ENCODE data around the gene MAPKAP1.

- TF ChIP-seq, protein P1, sequence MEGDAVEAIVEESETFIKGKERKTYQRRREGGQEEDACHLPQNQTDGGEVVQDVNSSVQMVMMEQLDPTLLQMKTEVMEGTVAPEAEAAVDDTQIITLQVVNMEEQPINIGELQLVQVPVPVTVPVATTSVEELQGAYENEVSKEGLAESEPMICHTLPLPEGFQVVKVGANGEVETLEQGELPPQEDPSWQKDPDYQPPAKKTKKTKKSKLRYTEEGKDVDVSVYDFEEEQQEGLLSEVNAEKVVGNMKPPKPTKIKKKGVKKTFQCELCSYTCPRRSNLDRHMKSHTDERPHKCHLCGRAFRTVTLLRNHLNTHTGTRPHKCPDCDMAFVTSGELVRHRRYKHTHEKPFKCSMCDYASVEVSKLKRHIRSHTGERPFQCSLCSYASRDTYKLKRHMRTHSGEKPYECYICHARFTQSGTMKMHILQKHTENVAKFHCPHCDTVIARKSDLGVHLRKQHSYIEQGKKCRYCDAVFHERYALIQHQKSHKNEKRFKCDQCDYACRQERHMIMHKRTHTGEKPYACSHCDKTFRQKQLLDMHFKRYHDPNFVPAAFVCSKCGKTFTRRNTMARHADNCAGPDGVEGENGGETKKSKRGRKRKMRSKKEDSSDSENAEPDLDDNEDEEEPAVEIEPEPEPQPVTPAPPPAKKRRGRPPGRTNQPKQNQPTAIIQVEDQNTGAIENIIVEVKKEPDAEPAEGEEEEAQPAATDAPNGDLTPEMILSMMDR (IDR thresholded peaks at IDR 0.05; ENCODE audit: poor library complexity, severe bottlenecking): no peak
- TF ChIP-seq, protein P2, sequence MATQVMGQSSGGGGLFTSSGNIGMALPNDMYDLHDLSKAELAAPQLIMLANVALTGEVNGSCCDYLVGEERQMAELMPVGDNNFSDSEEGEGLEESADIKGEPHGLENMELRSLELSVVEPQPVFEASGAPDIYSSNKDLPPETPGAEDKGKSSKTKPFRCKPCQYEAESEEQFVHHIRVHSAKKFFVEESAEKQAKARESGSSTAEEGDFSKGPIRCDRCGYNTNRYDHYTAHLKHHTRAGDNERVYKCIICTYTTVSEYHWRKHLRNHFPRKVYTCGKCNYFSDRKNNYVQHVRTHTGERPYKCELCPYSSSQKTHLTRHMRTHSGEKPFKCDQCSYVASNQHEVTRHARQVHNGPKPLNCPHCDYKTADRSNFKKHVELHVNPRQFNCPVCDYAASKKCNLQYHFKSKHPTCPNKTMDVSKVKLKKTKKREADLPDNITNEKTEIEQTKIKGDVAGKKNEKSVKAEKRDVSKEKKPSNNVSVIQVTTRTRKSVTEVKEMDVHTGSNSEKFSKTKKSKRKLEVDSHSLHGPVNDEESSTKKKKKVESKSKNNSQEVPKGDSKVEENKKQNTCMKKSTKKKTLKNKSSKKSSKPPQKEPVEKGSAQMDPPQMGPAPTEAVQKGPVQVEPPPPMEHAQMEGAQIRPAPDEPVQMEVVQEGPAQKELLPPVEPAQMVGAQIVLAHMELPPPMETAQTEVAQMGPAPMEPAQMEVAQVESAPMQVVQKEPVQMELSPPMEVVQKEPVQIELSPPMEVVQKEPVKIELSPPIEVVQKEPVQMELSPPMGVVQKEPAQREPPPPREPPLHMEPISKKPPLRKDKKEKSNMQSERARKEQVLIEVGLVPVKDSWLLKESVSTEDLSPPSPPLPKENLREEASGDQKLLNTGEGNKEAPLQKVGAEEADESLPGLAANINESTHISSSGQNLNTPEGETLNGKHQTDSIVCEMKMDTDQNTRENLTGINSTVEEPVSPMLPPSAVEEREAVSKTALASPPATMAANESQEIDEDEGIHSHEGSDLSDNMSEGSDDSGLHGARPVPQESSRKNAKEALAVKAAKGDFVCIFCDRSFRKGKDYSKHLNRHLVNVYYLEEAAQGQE (IDR thresholded peaks at IDR 0.05; ENCODE audit: borderline replicate concordance): no peak
- no peak for TF ChIP-seq POLR2AphosphoS5 (IDR thresholded peaks at IDR 0.05)
Observed at GRCh38 chr9:125460883-125461635, 245.9 kb downstream of the MAPKAP1 start.
